CD4-positive, alpha-beta T cell (primary cell): ENCODE data around the gene FGD5. TPM values are rescaled to one million over a fixed set of nuclear protein-coding genes. Genes with fewer than 3 reads are reported as not detected.

Source experiments
- ATAC-seq: fragments of 200-7000 bp; cut with Tn5 transposase; one replicate; pipeline ENCODE4 v1.10.0; 2022; ENCODE audit warnings: mild to moderate bottlenecking; ENCODE audit not compliant: poor library complexity
- CTCF ChIA-PET: fragments of 350-600 bp; sonication (Branson Sonifier 250); formaldehyde crosslinking; loops from one replicate; lab custom pipeline; 2021; ENCODE audit warnings: antibody characterized with exemption, inconsistent platforms; lab: Charles Lee
- POLR2A ChIA-PET: fragments of 350-600 bp; sonication (Branson Sonifier 250); formaldehyde crosslinking; loops from one replicate; lab custom pipeline; 2021; ENCODE audit warnings: antibody characterized with exemption, inconsistent platforms; lab: Charles Lee
- DNase-seq, 14 experiments: peaks; one replicate each; pipeline ENCODE4 v3.0.0-alpha.2; 2013 to 2020; ENCODE audit warnings: mixed read lengths in 2 of 14
- H3K27ac ChIP-seq, 2 donors: one replicate each; pipeline versions ENCODE4 v1.5.1 to v1.7.0; 2013; ENCODE audit warnings: low read length in 2 of 2, low read depth in 1 of 2, mild to moderate bottlenecking in 1 of 2
- H3K27me3 ChIP-seq, 2 experiments: 1 replicate in 1 of 2; 2 replicates in 1 of 2; pipeline versions ENCODE4 v1.6.1 to v1.7.0; 2013; ENCODE audit warnings: low read length in 2 of 2, control low read depth in 1 of 2, mild to moderate bottlenecking in 1 of 2, moderate library complexity in 1 of 2; ENCODE audit not compliant: insufficient read depth in 2 of 2, control insufficient read depth in 1 of 2
- H3K36me3 ChIP-seq: one replicate; pipeline ENCODE4 v1.6.1; 2013; ENCODE audit warnings: low read length, control low read depth; ENCODE audit not compliant: insufficient read depth
- H3K4me1 ChIP-seq: one replicate; pipeline ENCODE4 v1.6.1; 2013; ENCODE audit warnings: low read length, control low read depth; ENCODE audit not compliant: insufficient read depth
- H3K4me3 ChIP-seq: one replicate; pipeline ENCODE4 v1.5.1; 2013; ENCODE audit warnings: mild to moderate bottlenecking, low read length, moderate library complexity
- H3K9me3 ChIP-seq, 2 experiments: 1 replicate in 1 of 2; 2 replicates in 1 of 2; pipeline versions ENCODE4 v1.6.1 to v1.7.0; 2013; ENCODE audit warnings: low read length in 2 of 2, mild to moderate bottlenecking in 2 of 2, control low read depth in 1 of 2, moderate library complexity in 1 of 2; ENCODE audit not compliant: control insufficient read depth in 1 of 2, insufficient read depth in 1 of 2
- H3K27ac Mint-ChIP-seq: one replicate; pipeline ENCODE4 v1.8.0; 2020; ENCODE audit warnings: mixed read lengths
- H3K27me3 Mint-ChIP-seq: one replicate; pipeline ENCODE4 v1.8.0; 2021; ENCODE audit warnings: mixed read lengths
- H3K36me3 Mint-ChIP-seq: one replicate; pipeline ENCODE4 v1.8.0; 2021; ENCODE audit warnings: low read depth, mixed read lengths
- H3K4me1 Mint-ChIP-seq: one replicate; pipeline ENCODE4 v1.8.0; 2021; ENCODE audit warnings: low read depth, mixed read lengths
- H3K4me3 Mint-ChIP-seq: one replicate; pipeline ENCODE4 v1.8.0; 2020; ENCODE audit warnings: mild to moderate bottlenecking, mixed read lengths
- H3K9me3 Mint-ChIP-seq: one replicate; pipeline ENCODE4 v1.8.0; 2020; ENCODE audit warnings: mixed read lengths
- CTCF ChIP-seq: fragments of 200-600 bp; IDR thresholded peaks from one replicate; pipeline ENCODE4 v1.8.0; 2022; ENCODE audit warnings: antibody characterized with exemption, mild to moderate bottlenecking
- intact Hi-C, 2 experiments: fragments of 100-400 bp; cut with DNase I in 1 of 2; cut with micrococcal nuclease in 1 of 2; formaldehyde crosslinking; loops; one replicate each; pipeline versions ENCODE4 v1.15.1 to v1.9.0; 2023 to 2025; cut with DNase I, micrococcal nuclease
- total RNA-seq, 174 experiments: library from RNA in 2 of 174; stranded (reverse) in 2 of 174; gene quantifications; one replicate each; pipeline ENCODE4 v1.2.3 and lab custom pipeline; 2021 to 2026

FGD5 gene
- total RNA-seq, 2 experiments from 2014 or later, result not detected

GRCh38 chr3:14925729-14926591, 107.2 kb downstream of the FGD5 start:
- Mint-ChIP-seq H3K4me1 (no peaks in the 10 kb centered on the region), H3K27ac (no peak overlapping the region), H3K36me3 (no peaks in the 10 kb centered on the region), H3K4me3 (no peak overlapping the region), H3K27me3 (no peaks in the 10 kb centered on the region), H3K9me3 (no peaks in the 10 kb centered on the region)
- Histone ChIP-seq H3K27ac (no peak overlapping the region), H3K27me3 (no peaks in the 10 kb centered on the region), H3K9me3 (no peaks in the 10 kb centered on the region), H3K36me3 (no peaks in the 10 kb centered on the region), H3K4me1 (peaks cover 4% of the 10 kb centered on the region), H3K4me3 (no peak overlapping the region)
- DNase-seq, result peak in 5 of 14 experiments; percentile 15 to 67 (median 46)
- ChIA-PET POLR2A (interaction anchor here (0.7 kb wide), 1 partner anchor 275 kb away, joined by 5 read pairs; the partner anchor contains the start of gene CCDC174), CTCF (interaction anchor here (0.6 to 1.5 kb wide), 4 partner anchors 24 to 504 kb away, joined by 3 to 6 read pairs (median 4); no protein-coding TSS in a partner anchor)
- ATAC-seq, result no peak
- intact Hi-C loops, result loop anchor here in 1 of 2 experiments (5.0 kb wide), 1 partner anchor 96 kb away; no protein-coding TSS in a partner anchor
- TF ChIP-seq CTCF, result peak; percentile 75

GRCh38 chr3:14926592-14926991, 107.8 kb downstream of the FGD5 start:
- Histone ChIP-seq H3K27ac (no peak overlapping the region), H3K27me3 (no peaks in the 10 kb centered on the region), H3K4me1 (no peaks in the 10 kb centered on the region), H3K9me3 (no peaks in the 10 kb centered on the region), H3K36me3 (no peaks in the 10 kb centered on the region), H3K4me3 (no peak overlapping the region)
- Mint-ChIP-seq H3K9me3 (no peaks in the 10 kb centered on the region), H3K27ac (no peak overlapping the region), H3K27me3 (no peaks in the 10 kb centered on the region), H3K36me3 (no peaks in the 10 kb centered on the region), H3K4me1 (no peaks in the 10 kb centered on the region), H3K4me3 (no peak overlapping the region)
- TF ChIP-seq CTCF, result no peak
- no peak for ATAC-seq
- no peak for DNase-seq
- POLR2A ChIA-PET, result interaction anchor here (0.8 to 1.1 kb wide), 2 partner anchors 22 to 275 kb away, joined by 3 read pairs; partner anchors contain the start of gene CCDC174
- intact Hi-C loops, result loop anchor here in 1 of 2 experiments (5.0 kb wide), 1 partner anchor 96 kb away; no protein-coding TSS in a partner anchor
- CTCF ChIA-PET, result interaction anchor here (1.3 to 1.5 kb wide), 3 partner anchors 23 to 253 kb away, joined by 3 to 6 read pairs (median 4); no protein-coding TSS in a partner anchor

DNA sequence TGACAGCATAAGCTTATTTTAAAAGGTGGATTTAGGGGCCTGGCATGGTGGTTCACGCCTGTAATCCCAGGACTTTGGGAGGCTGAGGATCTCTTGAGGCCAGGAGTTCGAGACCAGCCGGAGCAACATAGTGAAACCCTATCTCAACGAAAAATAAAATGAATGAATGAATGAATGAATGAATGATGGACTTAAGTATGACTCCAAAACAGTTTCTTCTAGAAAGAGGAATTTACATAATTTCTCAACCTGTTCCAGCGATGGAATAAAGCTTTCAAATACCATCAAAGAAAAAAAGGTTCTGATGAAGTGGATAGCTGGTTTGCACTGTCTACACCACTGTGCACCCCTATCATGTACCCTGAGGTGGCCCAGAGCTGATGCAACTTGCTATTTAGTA, 108.5 kb downstream of the FGD5 start:
- intact Hi-C loops, result loop anchor here in 1 of 2 experiments (5.0 kb wide), 1 partner anchor 95 kb away; no protein-coding TSS in a partner anchor
- Histone ChIP-seq H3K4me3 (no peak overlapping the region), H3K27me3 (no peaks in the 10 kb centered on the region), H3K27ac (no peak overlapping the region), H3K4me1 (no peaks in the 10 kb centered on the region), H3K36me3 (no peaks in the 10 kb centered on the region), H3K9me3 (no peaks in the 10 kb centered on the region)
- Mint-ChIP-seq H3K9me3 (no peaks in the 10 kb centered on the region), H3K27ac (no peak overlapping the region), H3K4me3 (no peak overlapping the region), H3K36me3 (no peaks in the 10 kb centered on the region), H3K4me1 (no peaks in the 10 kb centered on the region), H3K27me3 (no peaks in the 10 kb centered on the region)
- ChIA-PET CTCF (interaction anchor here (1.5 kb wide), 1 partner anchor 253 kb away, joined by 4 read pairs; no protein-coding TSS in a partner anchor), POLR2A (interaction anchor here (0.8 to 1.1 kb wide), 2 partner anchors 21 to 276 kb away, joined by 3 read pairs; partner anchors contain the start of gene CCDC174)
- no peak for ATAC-seq
- no peak for TF ChIP-seq CTCF
- DNase-seq, result no peak
